ENCODE measurements around the gene NCKAP5.
A peak's percentile ranks its signal among the peaks of the same experiment; 100 is the strongest.

NCKAP5 gene

DNA sequence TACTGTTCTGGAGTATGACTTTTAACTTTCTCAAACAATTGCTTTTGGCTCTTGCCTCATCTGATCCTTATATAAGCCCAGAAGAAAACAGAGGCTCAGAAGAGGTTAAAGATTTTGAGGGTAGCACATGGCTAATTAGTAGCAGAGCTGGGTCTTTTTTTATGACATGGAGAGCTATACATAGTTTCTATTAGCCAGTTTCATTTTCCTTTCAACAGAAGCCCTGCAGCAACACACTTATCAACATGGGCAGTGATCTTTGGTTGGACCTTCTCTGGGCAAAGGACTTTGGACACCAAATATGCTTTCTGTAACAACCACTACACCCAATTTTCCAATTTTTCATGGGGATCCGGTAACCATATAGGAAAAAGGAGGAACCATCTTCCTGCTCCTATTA lies 64.9 kb downstream of the NCKAP5 start:
- no peaks in the 10 kb centered on the region for H3K36me3 ChIP-seq (ENCODE audit: control insufficient read depth, insufficient read depth, low read length)
- H3K4me3 ChIP-seq (replicated peaks; ENCODE audit: low read depth, low read length) = no peak overlapping the region
- no peaks in the 10 kb centered on the region for H3K27me3 ChIP-seq (replicated peaks; ENCODE audit: control insufficient read depth, insufficient read depth, low read length)
- no peak for DNase-seq (ENCODE audit: extremely low read depth, insufficient read length)
- TF ChIP-seq, protein P1, sequence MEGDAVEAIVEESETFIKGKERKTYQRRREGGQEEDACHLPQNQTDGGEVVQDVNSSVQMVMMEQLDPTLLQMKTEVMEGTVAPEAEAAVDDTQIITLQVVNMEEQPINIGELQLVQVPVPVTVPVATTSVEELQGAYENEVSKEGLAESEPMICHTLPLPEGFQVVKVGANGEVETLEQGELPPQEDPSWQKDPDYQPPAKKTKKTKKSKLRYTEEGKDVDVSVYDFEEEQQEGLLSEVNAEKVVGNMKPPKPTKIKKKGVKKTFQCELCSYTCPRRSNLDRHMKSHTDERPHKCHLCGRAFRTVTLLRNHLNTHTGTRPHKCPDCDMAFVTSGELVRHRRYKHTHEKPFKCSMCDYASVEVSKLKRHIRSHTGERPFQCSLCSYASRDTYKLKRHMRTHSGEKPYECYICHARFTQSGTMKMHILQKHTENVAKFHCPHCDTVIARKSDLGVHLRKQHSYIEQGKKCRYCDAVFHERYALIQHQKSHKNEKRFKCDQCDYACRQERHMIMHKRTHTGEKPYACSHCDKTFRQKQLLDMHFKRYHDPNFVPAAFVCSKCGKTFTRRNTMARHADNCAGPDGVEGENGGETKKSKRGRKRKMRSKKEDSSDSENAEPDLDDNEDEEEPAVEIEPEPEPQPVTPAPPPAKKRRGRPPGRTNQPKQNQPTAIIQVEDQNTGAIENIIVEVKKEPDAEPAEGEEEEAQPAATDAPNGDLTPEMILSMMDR (IDR thresholded peaks at IDR 0.05; ENCODE audit: insufficient read depth, low read length, poor library complexity, severe bottlenecking) = no peak

DNA sequence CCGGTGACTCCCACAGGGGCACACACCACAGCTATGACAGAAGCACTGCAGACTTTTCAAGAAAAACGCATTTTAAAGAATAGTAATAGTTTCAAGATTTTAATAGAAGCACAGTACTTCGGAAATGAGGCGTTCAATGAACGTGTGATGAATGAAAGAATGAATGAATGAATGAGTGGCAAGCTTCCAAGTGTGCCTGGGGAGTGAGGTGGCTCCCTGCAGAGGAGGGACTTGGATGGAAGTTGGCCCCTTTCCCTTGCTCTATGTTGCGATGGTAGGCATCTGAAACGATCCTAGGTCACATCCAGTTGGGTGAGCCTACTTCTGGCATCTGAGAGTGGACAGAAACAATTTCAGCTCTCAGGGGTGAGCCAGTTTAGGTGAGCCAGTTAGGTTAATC lies 65.6 kb downstream of the NCKAP5 start:
- no peak overlapping the region for H3K4me3 ChIP-seq (replicated peaks; ENCODE audit: low read depth, low read length)
- no peaks in the 10 kb centered on the region for H3K36me3 ChIP-seq (ENCODE audit: control insufficient read depth, insufficient read depth, low read length)
- DNase-seq (ENCODE audit: extremely low read depth, insufficient read length) = no peak
- TF ChIP-seq, protein P1 (IDR thresholded peaks at IDR 0.05; ENCODE audit: insufficient read depth, low read length, poor library complexity, severe bottlenecking) = no peak
- H3K27me3 ChIP-seq (replicated peaks; ENCODE audit: control insufficient read depth, insufficient read depth, low read length) = no peaks in the 10 kb centered on the region

DNA sequence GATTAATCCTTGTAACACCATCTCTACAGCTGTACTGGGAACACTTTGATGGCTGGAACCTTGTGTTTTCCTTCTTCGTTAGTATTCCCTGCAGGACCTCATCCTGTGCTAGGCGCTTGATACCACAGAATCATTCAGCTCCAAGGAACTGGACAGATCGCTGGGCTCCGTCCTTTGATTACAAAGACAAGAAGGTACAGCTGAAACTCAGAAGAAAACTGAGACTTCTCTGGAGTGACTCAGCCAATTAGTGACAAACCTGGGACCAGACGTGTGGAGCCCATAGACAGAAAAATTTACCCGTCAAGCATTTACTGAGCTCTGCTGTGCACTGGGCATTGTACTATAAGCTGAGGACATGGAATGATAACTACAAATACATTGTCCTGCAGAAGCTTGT lies 67.3 kb downstream of the NCKAP5 start:
- Histone ChIP-seq H3K27me3 (replicated peaks; ENCODE audit: control insufficient read depth, insufficient read depth, low read length) (no peaks in the 10 kb centered on the region), H3K4me3 (replicated peaks; ENCODE audit: low read depth, low read length) (no peak overlapping the region), H3K36me3 (ENCODE audit: control insufficient read depth, insufficient read depth, low read length) (no peaks in the 10 kb centered on the region)
- TF ChIP-seq, protein P1 (IDR thresholded peaks at IDR 0.05; ENCODE audit: insufficient read depth, low read length, poor library complexity, severe bottlenecking) = no peak
- no peak for DNase-seq (ENCODE audit: extremely low read depth, insufficient read length)

DNA sequence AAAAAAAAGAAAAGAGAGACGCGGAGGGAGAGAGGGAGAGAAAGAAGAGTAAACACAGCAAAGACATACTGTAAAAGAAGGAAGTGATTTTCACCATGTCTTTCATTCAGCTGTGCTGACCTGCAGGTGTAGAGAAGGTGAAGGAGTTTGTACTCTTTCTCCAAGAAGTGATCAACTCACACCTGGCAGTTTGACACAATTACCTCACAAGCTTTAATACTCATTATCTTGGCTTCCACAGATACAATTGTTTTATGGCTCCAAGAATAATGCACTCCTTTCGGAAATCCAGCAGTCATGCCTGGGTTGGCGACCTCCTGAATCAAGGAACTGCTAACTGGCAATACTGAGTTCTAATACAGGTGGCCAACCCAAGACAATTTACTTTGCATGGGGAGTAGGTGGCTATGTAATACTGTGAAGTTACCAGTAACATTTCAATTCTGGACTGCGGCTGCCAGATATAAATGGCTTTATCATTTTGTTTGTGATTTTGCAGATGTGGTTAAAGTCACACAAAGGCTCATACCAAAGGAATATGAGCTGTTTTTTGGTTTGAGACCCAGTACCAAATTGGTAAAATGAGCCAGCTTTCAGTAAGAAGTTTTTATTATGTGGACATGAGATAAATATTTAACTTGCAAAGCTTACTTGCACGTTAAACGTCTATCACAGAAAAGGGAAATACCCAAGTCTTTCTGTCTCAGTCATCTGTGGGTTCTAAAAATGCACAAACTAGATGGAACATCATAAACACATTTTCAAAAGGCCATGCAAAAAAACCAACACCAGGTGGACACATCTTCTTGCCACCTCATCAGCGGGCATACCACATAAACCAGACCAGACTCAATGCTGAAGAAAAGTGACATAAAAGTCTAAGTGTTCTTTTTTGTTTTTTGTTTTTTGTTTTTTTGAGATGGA lies 69.3 kb downstream of the NCKAP5 start:
- peak; percentile 16 for DNase-seq (ENCODE audit: extremely low read depth, insufficient read length)
- H3K4me3 ChIP-seq (replicated peaks; ENCODE audit: low read depth, low read length) = no peak overlapping the region
- H3K27me3 ChIP-seq (replicated peaks; ENCODE audit: control insufficient read depth, insufficient read depth, low read length) = no peaks in the 10 kb centered on the region
- TF ChIP-seq, protein P1 (IDR thresholded peaks at IDR 0.05; ENCODE audit: insufficient read depth, low read length, poor library complexity, severe bottlenecking) = no peak
- H3K36me3 ChIP-seq (ENCODE audit: control insufficient read depth, insufficient read depth, low read length) = no peaks in the 10 kb centered on the region

DNA sequence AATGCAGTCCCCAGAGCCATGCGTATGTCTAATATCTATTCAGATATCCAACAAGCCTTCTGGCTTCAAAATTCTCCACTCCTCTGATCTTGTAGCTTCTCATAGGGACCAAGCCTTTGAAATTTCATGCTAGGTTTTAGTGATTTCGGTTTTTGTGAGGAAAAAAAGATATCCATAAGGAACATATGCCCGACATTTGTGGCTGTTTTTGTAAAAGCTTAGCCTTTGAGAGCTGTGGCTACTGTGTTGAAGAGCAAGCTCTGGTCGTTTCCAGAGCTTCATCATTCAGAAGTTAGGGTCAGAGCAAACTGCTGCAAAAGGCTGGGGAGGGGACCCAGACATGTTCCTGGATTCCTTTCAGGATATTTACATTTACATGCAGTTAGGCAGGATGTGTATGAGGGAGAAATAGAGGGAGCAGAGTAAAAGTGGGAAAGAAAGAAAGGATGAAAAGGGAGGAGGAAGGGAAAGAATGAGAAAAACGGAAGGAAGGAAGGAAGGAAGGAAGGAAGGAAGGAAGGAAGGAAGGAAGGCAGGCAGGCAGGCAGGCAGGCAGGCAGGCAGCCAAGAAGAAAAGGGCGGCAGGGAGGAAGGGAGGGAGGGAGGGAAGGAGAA lies 70.2 kb downstream of the NCKAP5 start:
- Histone ChIP-seq H3K4me3 (replicated peaks; ENCODE audit: low read depth, low read length) (no peak overlapping the region), H3K36me3 (ENCODE audit: control insufficient read depth, insufficient read depth, low read length) (no peaks in the 10 kb centered on the region), H3K27me3 (replicated peaks; ENCODE audit: control insufficient read depth, insufficient read depth, low read length) (no peaks in the 10 kb centered on the region)
- TF ChIP-seq, protein P1 (IDR thresholded peaks at IDR 0.05; ENCODE audit: insufficient read depth, low read length, poor library complexity, severe bottlenecking) = no peak
- no peak for DNase-seq (ENCODE audit: extremely low read depth, insufficient read length)

All from GM06990 (cell line).